Right lobe of liver (tissue), 6 donors: ENCODE results near the gene DCTN1. TPM values are rescaled to one million over a fixed set of nuclear protein-coding genes. Genes with fewer than 3 reads are reported as not detected.
A peak's percentile ranks its signal among the peaks of the same experiment; 100 is the strongest.

Experiments
- ATAC-seq, 4 donors: fragments of 200-7000 bp; cut with Tn5 transposase; one replicate each; pipeline ENCODE4 v1.9.1; 2020; ENCODE audit warnings: mild to moderate bottlenecking in 4 of 4, moderate library complexity in 4 of 4
- DNase-seq, 3 donors: peaks; one replicate each; pipeline ENCODE4 v3.0.0-alpha.2; 2020
- H3K27ac ChIP-seq, 3 donors: fragments of 200-600 bp; one replicate each; pipeline ENCODE4 v1.8.0; 2022
- H3K27me3 ChIP-seq, 2 donors: fragments of 200-600 bp; one replicate each; pipeline ENCODE4 v1.8.0; 2022
- H3K36me3 ChIP-seq, 4 donors: fragments of 200-600 bp; sonication (generic) in 1 of 4; one replicate each; pipeline versions ENCODE4 v1.5.1 to v1.8.0; 2017 to 2022; ENCODE audit warnings: control low read depth in 1 of 4
- H3K4me1 ChIP-seq, 4 donors: fragments of 200-600 bp; sonication (generic) in 1 of 4; one replicate each; pipeline versions ENCODE4 v1.5.1 to v1.8.0; 2017 to 2022; ENCODE audit warnings: control low read depth in 1 of 4
- H3K4me3 ChIP-seq, 3 donors: fragments of 200-600 bp; one replicate each; pipeline ENCODE4 v1.8.0; 2022
- H3K9me3 ChIP-seq, 4 donors: fragments of 200-600 bp; sonication (generic) in 1 of 4; one replicate each; pipeline versions ENCODE4 v1.5.1 to v1.8.0; 2017 to 2022; ENCODE audit warnings: control low read depth in 1 of 4
- POLR2A ChIP-seq: fragments of 450-650 bp; IDR thresholded peaks from one replicate; pipeline ENCODE4 v1.6.1; 2017; ENCODE audit warnings: antibody characterized with exemption, mild to moderate bottlenecking
- WGBS: methylation state at CpG from one replicate; pipeline ENCODE4 v1.1.6; 2018; ENCODE audit warnings: low coverage, low lambda C conversion rate; ENCODE audit not compliant: insufficient coverage; ENCODE audit errors: missing lambda C conversion rate; 5-methylcytosine and 5-hydroxymethylcytosine counted together
- intact Hi-C, 2 donors: fragments of 100-400 bp; cut with DNase I; formaldehyde crosslinking; loops; one replicate each; pipeline versions ENCODE4 v1.11.2 to v1.14.1; 2022
- total RNA-seq, 6 experiments: library from RNA; depleted of rRNA in 2 of 6; stranded (reverse); fragments of >200 nt in 2 of 6; fragmentation: NEBNext Ultra II Directional in 3 of 6; extraction: Animal tissue kit (Norgen Biotek cat#: 25700) in 3 of 6; gene quantifications; one replicate each; pipeline versions ENCODE4 v1.1.0 to v1.2.4, GENCODE V29; 2016 to 2023
- TF ChIP-seq, protein P1 (sequence below), 4 donors: fragments of 200-600 bp in 3 of 4; fragments of 450-650 bp in 1 of 4; IDR thresholded peaks; one replicate each; pipeline versions ENCODE4 v1.5.1 to v1.8.0; 2016 to 2022; ENCODE audit warnings: antibody characterized with exemption in 4 of 4, mild to moderate bottlenecking in 2 of 4
- donor health status: DM: no; HTN: yes; CAD: no.
- donor health status: DM: no; HTN: no; CAD: no.
- donor health status: DM: no; HTN: no; CAD: no.
- donor health status: DM: no; HTN: yes; CAD: no.
- donor health status: DM: no; HTN: yes; CAD: no.

Gene DCTN1
- total RNA-seq, 6 experiments from 2014 or later, result 33.7 to 47.9 (median 37.3) TPM

GRCh38 chr2:74317701-74318100 lies 62.4 kb downstream of the DCTN1 start:
- no peak overlapping the region for H3K27ac ChIP-seq
- no peak overlapping the region for H3K4me3 ChIP-seq
- H3K4me1 ChIP-seq, result peaks cover 0 to 5% (median 0%) of the 10 kb centered on the region in 4 donors
- no peaks in the 10 kb centered on the region for H3K36me3 ChIP-seq
- DNase-seq, result peak in 1 of 3 donors; percentile 22
- H3K9me3 ChIP-seq, result no peaks in the 10 kb centered on the region
- no peaks in the 10 kb centered on the region for H3K27me3 ChIP-seq
- intact Hi-C loops, result no loop called here
- TF ChIP-seq, protein P1, sequence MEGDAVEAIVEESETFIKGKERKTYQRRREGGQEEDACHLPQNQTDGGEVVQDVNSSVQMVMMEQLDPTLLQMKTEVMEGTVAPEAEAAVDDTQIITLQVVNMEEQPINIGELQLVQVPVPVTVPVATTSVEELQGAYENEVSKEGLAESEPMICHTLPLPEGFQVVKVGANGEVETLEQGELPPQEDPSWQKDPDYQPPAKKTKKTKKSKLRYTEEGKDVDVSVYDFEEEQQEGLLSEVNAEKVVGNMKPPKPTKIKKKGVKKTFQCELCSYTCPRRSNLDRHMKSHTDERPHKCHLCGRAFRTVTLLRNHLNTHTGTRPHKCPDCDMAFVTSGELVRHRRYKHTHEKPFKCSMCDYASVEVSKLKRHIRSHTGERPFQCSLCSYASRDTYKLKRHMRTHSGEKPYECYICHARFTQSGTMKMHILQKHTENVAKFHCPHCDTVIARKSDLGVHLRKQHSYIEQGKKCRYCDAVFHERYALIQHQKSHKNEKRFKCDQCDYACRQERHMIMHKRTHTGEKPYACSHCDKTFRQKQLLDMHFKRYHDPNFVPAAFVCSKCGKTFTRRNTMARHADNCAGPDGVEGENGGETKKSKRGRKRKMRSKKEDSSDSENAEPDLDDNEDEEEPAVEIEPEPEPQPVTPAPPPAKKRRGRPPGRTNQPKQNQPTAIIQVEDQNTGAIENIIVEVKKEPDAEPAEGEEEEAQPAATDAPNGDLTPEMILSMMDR (IDR thresholded peaks at IDR 0.05), result no peak
- TF ChIP-seq POLR2A, result no peak
- peak in 3 of 4 donors; percentile 49 to 86 (median 68) for ATAC-seq

DNA sequence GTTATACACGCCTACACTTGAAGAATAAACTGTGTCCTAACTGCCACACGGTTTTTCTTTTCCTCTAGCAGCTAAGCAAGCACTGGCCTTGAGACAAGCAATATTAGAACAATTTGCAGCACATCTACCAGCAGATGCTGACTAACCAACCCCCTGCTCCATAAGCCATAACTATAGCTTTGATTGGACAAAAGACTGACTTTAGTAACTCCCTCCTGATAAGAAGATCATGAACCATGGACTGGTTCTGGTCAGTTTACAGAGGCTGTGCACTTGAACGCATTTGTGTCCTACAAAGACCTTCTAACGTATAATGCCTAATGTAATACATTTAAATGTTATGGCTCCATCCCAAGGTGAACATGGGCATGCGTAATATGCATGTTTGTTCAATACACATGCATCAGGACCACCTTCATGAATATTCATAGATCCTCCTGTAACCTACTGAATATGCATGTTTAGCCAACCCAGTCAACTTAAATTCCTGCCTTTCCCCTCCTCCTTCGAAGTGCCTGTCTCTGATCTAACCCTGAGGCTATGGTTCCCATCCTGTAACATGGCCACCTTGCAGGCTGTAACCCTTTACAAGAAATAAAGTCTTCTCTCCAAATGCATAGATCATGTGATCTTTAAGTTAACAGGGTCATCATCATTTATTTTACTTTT lies 63.4 kb downstream of the DCTN1 start:
- H3K36me3 ChIP-seq, result no peaks in the 10 kb centered on the region
- no peaks in the 10 kb centered on the region for H3K27me3 ChIP-seq
- no peak overlapping the region for H3K27ac ChIP-seq
- H3K4me3 ChIP-seq, result no peak overlapping the region
- peak in 1 of 4 donors; percentile 32 for ATAC-seq
- WGBS, result 42% methylated on average over 6 of the region's 6 CpGs
- no peaks in the 10 kb centered on the region for H3K9me3 ChIP-seq
- no peak for DNase-seq
- intact Hi-C loops, result no loop called here
- H3K4me1 ChIP-seq, result peaks cover 0 to 5% (median 0%) of the 10 kb centered on the region in 4 donors
- TF ChIP-seq, protein P1 (IDR thresholded peaks at IDR 0.05), result no peak
- TF ChIP-seq POLR2A, result no peak

- ATAC-seq, result no peak
These were observed 66.0 kb downstream of the DCTN1 start for GRCh38 chr2:74314107-74314506.

GRCh38 chr2:74313497-74313896 lies 66.6 kb downstream of the DCTN1 start:
- Histone ChIP-seq H3K36me3 (no peaks in the 10 kb centered on the region), H3K27ac (no peak overlapping the region), H3K4me1 (peaks cover 0 to 5% (median 0%) of the 10 kb centered on the region in 4 donors), H3K27me3 (no peaks in the 10 kb centered on the region), H3K4me3 (no peak overlapping the region), H3K9me3 (no peaks in the 10 kb centered on the region)
- intact Hi-C loops, result no loop called here
- DNase-seq (no peak), ATAC-seq (no peak)
- WGBS, result 67% methylated on average over 1 of the region's 2 CpGs
- TF ChIP-seq POLR2A, result no peak
- TF ChIP-seq, protein P1 (IDR thresholded peaks at IDR 0.05), result no peak

More at GRCh38 chr2:74314107-74314506, 66.0 kb downstream of the DCTN1 start:
- 52% methylated on average over 2 of the region's 5 CpGs for WGBS
- Histone ChIP-seq H3K36me3 (no peaks in the 10 kb centered on the region), H3K27ac (no peak overlapping the region), H3K4me3 (no peak overlapping the region), H3K4me1 (peaks cover 0 to 5% (median 0%) of the 10 kb centered on the region in 4 donors), H3K27me3 (no peaks in the 10 kb centered on the region), H3K9me3 (no peaks in the 10 kb centered on the region)
- DNase-seq, result no peak
- intact Hi-C loops, result no loop called here
- TF ChIP-seq, protein P1 (IDR thresholded peaks at IDR 0.05), result no peak
- no peak for TF ChIP-seq POLR2A
